Vagina (tissue), 2 donors: ENCODE data around the gene VTA1. TPM values are rescaled to one million over a fixed set of nuclear protein-coding genes. Genes with fewer than 3 reads are reported as not detected.
"Not testable (repeated sequence)": the region's sequence is repeated elsewhere in the genome, so short reads cannot be mapped to it uniquely, and the experiment has no call there.

Source experiments
- DNase-seq, 2 donors: peaks; one replicate each; pipeline ENCODE4 v3.0.0-alpha.2; 2017; ENCODE audit errors: extremely low spot score in 2 of 2
- H3K27ac ChIP-seq: fragments of 200-600 bp; sonication (generic); one replicate; pipeline ENCODE4 v1.5.1; 2019
- H3K27me3 ChIP-seq: fragments of 200-600 bp; sonication (generic); one replicate; pipeline ENCODE4 v1.5.1; 2019
- H3K36me3 ChIP-seq, 2 donors: fragments of 200-600 bp; sonication (generic); one replicate each; pipeline ENCODE4 v1.5.1; 2017 to 2019
- H3K4me1 ChIP-seq: fragments of 200-600 bp; sonication (generic); one replicate; pipeline ENCODE4 v1.5.1; 2019
- H3K4me3 ChIP-seq, 2 donors: fragments of 200-600 bp; sonication (generic); 1 replicate in 1 of 2; 2 replicates in 1 of 2; pipeline ENCODE4 v1.5.1; 2016 to 2019
- H3K9me3 ChIP-seq: fragments of 200-600 bp; sonication (generic); one replicate; pipeline ENCODE4 v1.5.1; 2019
- CTCF ChIP-seq, 3 experiments: fragments of 450-650 bp in 2 of 3; fragments of 200-600 bp in 1 of 3; sonication (generic) in 1 of 3; IDR thresholded peaks; one replicate each; pipeline ENCODE4 v1.5.1; 2017 to 2019; ENCODE audit warnings: antibody characterized with exemption in 3 of 3, mild to moderate bottlenecking in 2 of 3, moderate library complexity in 2 of 3
- POLR2A ChIP-seq, 2 donors: fragments of 450-650 bp; IDR thresholded peaks; one replicate each; pipeline ENCODE4 v1.6.1; 2017; ENCODE audit warnings: antibody characterized with exemption in 2 of 2, mild to moderate bottlenecking in 2 of 2, moderate library complexity in 2 of 2
- POLR2AphosphoS5 ChIP-seq, 2 donors: sonication (generic); formaldehyde crosslinking; IDR thresholded peaks; one replicate each; pipeline ENCODE4 v1.9.0; 2017; ENCODE audit warnings: antibody characterized with exemption in 2 of 2, mild to moderate bottlenecking in 2 of 2, low read depth in 1 of 2; ENCODE audit not compliant: insufficient read depth in 1 of 2
- intact Hi-C: fragments of 100-400 bp; cut with DNase I; formaldehyde crosslinking; loops from one replicate; pipeline ENCODE4 v1.15.1; 2023
- total RNA-seq: library from RNA; depleted of rRNA; stranded (reverse); fragments of >200 nt; gene quantifications from one replicate; pipeline ENCODE4 v1.2.3, GENCODE V29; 2016

Gene VTA1
- total RNA-seq, 1 donor from 2014 or later: 46.4 TPM

GRCh38 chr6:142223938-142224337, 76.9 kb downstream of the VTA1 start:
- no peaks in the 10 kb centered on the region for H3K27me3 ChIP-seq
- no peaks in the 10 kb centered on the region for H3K4me1 ChIP-seq
- no peaks in the 10 kb centered on the region for H3K9me3 ChIP-seq
- TF ChIP-seq POLR2A (IDR thresholded peaks at IDR 0.05): no peak
- TF ChIP-seq POLR2AphosphoS5 (IDR thresholded peaks at IDR 0.05; ENCODE audit: insufficient read depth in 1 of 2, low read depth in 1 of 2): no peak
- TF ChIP-seq CTCF (IDR thresholded peaks at IDR 0.05): no peak
- no peak overlapping the region for H3K27ac ChIP-seq
- H3K36me3 ChIP-seq: peaks cover 0 to 4% of the 10 kb centered on the region in 2 donors
- DNase-seq: no peak
- H3K4me3 ChIP-seq: no peak overlapping the region
- intact Hi-C loops: no loop called here

- Histone ChIP-seq H3K36me3 (no peaks in the 10 kb centered on the region), H3K27me3 (no peaks in the 10 kb centered on the region), H3K4me1 (no peaks in the 10 kb centered on the region), H3K4me3 (no peak overlapping the region), H3K27ac (no peak overlapping the region), H3K9me3 (no peaks in the 10 kb centered on the region)
- no peak for DNase-seq
- intact Hi-C loops: no loop called here
- TF ChIP-seq POLR2AphosphoS5 (IDR thresholded peaks at IDR 0.05; ENCODE audit: insufficient read depth in 1 of 2, low read depth in 1 of 2) (no peak), CTCF (IDR thresholded peaks at IDR 0.05) (no peak), POLR2A (IDR thresholded peaks at IDR 0.05) (no peak)
Measured at GRCh38 chr6:142225115-142225514, 78.1 kb downstream of the VTA1 start.

GRCh38 chr6:142225552-142225951, 78.5 kb downstream of the VTA1 start:
- TF ChIP-seq CTCF (IDR thresholded peaks at IDR 0.05) (no peak), POLR2A (IDR thresholded peaks at IDR 0.05) (no peak), POLR2AphosphoS5 (IDR thresholded peaks at IDR 0.05; ENCODE audit: insufficient read depth in 1 of 2, low read depth in 1 of 2) (no peak)
- no peaks in the 10 kb centered on the region for H3K36me3 ChIP-seq
- H3K27me3 ChIP-seq: no peaks in the 10 kb centered on the region
- no peaks in the 10 kb centered on the region for H3K4me1 ChIP-seq
- DNase-seq: no peak
- no peaks in the 10 kb centered on the region for H3K9me3 ChIP-seq
- no peak overlapping the region for H3K27ac ChIP-seq
- H3K4me3 ChIP-seq: no peak overlapping the region
- intact Hi-C loops: no loop called here

GRCh38 chr6:142226731-142227130, 79.7 kb downstream of the VTA1 start:
- DNase-seq: no peak
- H3K27me3 ChIP-seq: no peaks in the 10 kb centered on the region
- intact Hi-C loops: no loop called here
- no peaks in the 10 kb centered on the region for H3K36me3 ChIP-seq
- no peak overlapping the region for H3K27ac ChIP-seq
- H3K4me1 ChIP-seq: no peaks in the 10 kb centered on the region
- H3K9me3 ChIP-seq: no peaks in the 10 kb centered on the region
- no peak overlapping the region for H3K4me3 ChIP-seq
- no peak for TF ChIP-seq POLR2A (IDR thresholded peaks at IDR 0.05)
- TF ChIP-seq POLR2AphosphoS5 (IDR thresholded peaks at IDR 0.05; ENCODE audit: insufficient read depth in 1 of 2, low read depth in 1 of 2): no peak
- no peak for TF ChIP-seq CTCF (IDR thresholded peaks at IDR 0.05)

GRCh38 chr6:142229518-142230270, 82.6 kb downstream of the VTA1 start:
- H3K36me3 ChIP-seq, H3K4me3 ChIP-seq, intact Hi-C loops, H3K4me1 ChIP-seq, H3K9me3 ChIP-seq, H3K27ac ChIP-seq, DNase-seq, H3K27me3 ChIP-seq: not testable (repeated sequence)

GRCh38 chr6:142232206-142233044, 85.4 kb downstream of the VTA1 start:
- H3K36me3 ChIP-seq, H3K9me3 ChIP-seq, intact Hi-C loops, H3K27me3 ChIP-seq, H3K27ac ChIP-seq, DNase-seq, H3K4me1 ChIP-seq, H3K4me3 ChIP-seq: not testable (repeated sequence)
